C4-2B (cell line): ENCODE measurements around the gene FOXJ3.

Experiments
- H3K27ac ChIP-seq: fragments of 450-650 bp; 2 replicates; pipeline ENCODE4 v1.5.1; 2017
- CTCF ChIP-seq: fragments of 450-650 bp; conservative IDR thresholded peaks from 2 replicates; pipeline ENCODE4 v1.5.1; 2017; ENCODE audit warnings: mild to moderate bottlenecking
- ZFX ChIP-seq: fragments of 450-650 bp; IDR thresholded peaks from 2 replicates; pipeline ENCODE4 v1.6.1; 2017

The FOXJ3 gene

GRCh38 chr1:42369471-42369870 lies 34.4 kb upstream of the FOXJ3 start:
- TF ChIP-seq CTCF (no peak), ZFX (no peak)
- no peak overlapping the region for H3K27ac ChIP-seq

GRCh38 chr1:42368096-42368795 lies 33.2 kb upstream of the FOXJ3 start:
- no peak overlapping the region for H3K27ac ChIP-seq
- TF ChIP-seq CTCF: no peak

GRCh38 chr1:42365118-42365517 lies 30.1 kb upstream of the FOXJ3 start:
- H3K27ac ChIP-seq: no peak overlapping the region
- TF ChIP-seq CTCF (no peak), ZFX (no peak)

GRCh38 chr1:42364542-42364941 lies 29.5 kb upstream of the FOXJ3 start:
- TF ChIP-seq ZFX (no peak), CTCF (no peak)
- no peak overlapping the region for H3K27ac ChIP-seq

- no peak overlapping the region for H3K27ac ChIP-seq
- TF ChIP-seq CTCF (no peak), ZFX (no peak)
These were observed 29.1 kb upstream of the FOXJ3 start for GRCh38 chr1:42364089-42364488.

GRCh38 chr1:42359466-42359865 lies 24.4 kb upstream of the FOXJ3 start:
- H3K27ac ChIP-seq: no peak overlapping the region
- TF ChIP-seq ZFX (no peak), CTCF (no peak)

GRCh38 chr1:42358791-42359190 lies 23.8 kb upstream of the FOXJ3 start:
- H3K27ac ChIP-seq: no peak overlapping the region
- no peak for TF ChIP-seq ZFX

GRCh38 chr1:42350086-42350485 lies 15.1 kb upstream of the FOXJ3 start:
- no peak overlapping the region for H3K27ac ChIP-seq
- TF ChIP-seq CTCF (no peak), ZFX (no peak)
